ENCODE measurements around the gene FRAS1.
"Not testable (repeated sequence)": the region's sequence is repeated elsewhere in the genome, so short reads cannot be mapped to it uniquely, and the experiment has no call there.

The FRAS1 gene

DNA sequence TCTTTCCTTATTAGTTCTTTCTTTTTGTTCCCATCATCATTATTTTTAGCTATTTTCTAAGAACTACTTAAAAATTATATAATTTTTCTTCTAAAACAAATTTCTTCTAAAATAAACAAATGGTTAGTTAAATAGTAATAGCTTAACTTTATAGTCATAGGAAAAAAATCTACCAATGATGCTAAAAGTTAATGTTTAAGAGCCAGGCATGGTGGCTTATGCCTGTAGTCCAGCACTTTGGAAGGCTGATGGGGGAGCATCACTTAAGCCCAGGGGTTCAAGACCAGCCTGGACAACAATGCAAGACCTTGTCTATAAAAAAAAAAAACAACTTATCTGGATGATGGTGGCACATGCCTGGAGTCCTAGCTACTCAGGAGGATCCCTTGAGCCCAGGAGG, 367.3 kb downstream of the FRAS1 start:
- no peak for DNase-seq (ENCODE audit: low read depth in 4 of 4, low spot score in 1 of 4)

DNA sequence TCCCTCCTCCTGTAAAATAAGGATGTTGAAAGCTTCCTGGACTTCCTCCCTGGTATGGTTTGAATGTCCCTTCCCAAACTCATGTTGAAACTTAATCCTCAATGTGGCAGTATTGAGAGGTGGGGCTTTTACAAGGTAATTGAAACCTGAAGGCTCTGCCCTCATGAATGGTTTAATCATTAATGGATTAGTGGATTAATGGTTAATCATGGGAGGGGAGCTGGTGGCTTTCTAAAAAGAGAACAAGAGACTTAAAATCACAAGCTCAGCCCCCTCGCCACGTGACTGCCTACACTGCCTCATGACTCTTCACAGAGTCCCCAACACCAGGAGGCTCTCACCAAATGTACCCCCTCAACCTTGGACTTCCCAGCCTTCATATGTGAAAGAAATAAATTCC, 369.8 kb downstream of the FRAS1 start:
- DNase-seq (ENCODE audit: low read depth in 4 of 4, low spot score in 1 of 4): no peak

DNA sequence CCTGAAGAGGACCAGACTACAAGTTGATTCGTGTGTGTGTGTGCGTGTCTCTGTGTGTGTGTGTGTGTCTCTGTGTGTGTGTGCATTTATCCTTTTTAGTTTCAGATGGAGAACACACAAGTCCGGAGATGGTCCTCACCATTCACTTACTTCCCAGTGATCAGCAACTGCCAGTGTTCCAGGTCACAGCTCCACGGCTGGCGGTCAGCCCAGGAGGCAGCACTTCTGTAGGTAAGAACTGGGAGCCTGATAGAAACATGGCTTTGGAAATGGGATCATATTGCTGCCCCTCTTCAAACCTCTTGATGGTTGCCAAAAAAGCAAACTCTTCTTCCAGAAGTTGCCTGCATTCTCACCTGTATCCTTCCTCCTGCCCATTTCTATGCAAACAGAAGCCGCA, 371.9 kb downstream of the FRAS1 start:
- DNase-seq (ENCODE audit: low read depth in 4 of 4, low spot score in 1 of 4): no peak

DNA sequence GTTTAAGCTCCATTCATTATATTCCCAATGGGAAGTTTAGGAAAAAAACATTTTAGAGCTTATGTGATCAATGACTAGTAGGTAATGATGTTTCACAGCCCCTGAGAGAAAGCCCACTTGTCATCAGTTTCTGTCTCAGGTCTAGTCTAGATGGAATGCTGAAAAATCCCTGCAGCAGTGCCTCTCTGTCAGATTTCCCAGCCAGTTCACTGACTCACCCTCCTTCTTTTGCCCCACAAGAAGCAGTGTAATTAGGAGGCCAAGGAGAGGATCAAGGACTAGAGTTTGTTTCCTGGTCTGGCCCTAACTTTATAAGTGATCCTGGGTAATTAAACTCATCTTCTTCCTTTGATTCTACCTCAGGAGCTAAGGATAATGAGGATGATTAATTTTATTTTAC, 375.8 kb downstream of the FRAS1 start:
- DNase-seq (ENCODE audit: low read depth in 4 of 4, low spot score in 1 of 4): no peak

DNA sequence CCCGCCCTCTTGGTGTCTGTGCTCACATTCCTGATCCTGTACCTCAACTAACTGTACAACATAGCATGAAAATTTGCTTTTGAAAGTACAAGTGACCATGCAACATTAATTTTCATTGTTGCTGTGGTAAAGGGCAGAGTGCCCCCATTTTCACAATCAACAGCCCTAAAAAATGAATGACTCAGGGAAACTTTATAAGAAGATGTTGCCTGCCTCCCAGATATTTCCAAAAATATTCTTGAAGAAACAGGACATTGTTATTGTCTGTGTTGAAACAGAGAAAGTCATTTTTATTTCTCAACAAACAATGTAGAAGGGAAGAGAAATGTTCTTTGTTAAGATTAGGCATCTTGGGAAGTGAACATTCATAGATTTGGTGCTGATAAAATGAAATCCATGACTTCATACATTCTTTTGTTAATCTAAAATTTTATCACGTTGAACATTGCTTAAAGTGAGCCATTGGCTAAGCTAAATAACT, 380.5 kb downstream of the FRAS1 start:
- DNase-seq (ENCODE audit: low read depth in 4 of 4, low spot score in 1 of 4): no peak

DNA sequence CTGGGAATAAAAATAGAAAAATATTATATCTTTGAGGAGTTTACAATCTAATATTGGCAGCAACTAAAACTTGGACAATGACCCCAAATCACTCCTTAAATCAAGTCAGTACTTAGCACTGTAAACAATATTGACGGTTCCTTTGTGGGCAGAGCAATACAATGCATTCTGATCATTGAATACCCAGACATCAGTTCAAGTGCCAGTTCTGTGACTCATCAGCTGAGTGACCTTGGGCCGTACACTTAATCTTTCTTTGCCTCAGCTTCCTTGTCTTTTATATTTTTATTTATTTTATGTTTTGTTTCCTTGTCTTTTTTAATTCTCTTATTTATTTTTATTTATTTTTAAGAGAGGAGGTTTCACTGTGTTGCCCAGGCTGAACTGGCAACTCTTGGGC, 382.2 kb downstream of the FRAS1 start:
- DNase-seq (ENCODE audit: low read depth in 4 of 4, low spot score in 1 of 4): no peak

DNA sequence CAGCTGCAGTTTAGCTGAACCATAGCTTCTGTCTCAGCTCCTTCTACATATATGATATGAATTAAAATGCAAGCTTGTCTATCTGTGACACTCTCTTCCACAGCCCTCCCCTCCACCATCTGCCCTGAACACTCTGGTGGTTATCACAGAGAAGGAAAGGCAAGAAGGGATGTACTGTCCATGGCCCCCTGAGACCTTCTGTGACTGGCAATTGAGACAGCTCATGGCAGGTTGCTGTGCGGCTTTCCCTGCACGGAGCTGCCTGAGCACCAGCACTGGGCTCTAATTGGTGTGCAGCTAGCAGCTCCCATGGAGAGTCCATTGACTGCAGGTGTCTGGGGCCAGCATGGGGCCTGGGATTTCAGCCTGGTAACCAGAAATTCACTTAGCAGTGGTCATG, 384.6 kb downstream of the FRAS1 start:
- DNase-seq (ENCODE audit: low read depth in 4 of 4, low spot score in 1 of 4): no peak

DNA sequence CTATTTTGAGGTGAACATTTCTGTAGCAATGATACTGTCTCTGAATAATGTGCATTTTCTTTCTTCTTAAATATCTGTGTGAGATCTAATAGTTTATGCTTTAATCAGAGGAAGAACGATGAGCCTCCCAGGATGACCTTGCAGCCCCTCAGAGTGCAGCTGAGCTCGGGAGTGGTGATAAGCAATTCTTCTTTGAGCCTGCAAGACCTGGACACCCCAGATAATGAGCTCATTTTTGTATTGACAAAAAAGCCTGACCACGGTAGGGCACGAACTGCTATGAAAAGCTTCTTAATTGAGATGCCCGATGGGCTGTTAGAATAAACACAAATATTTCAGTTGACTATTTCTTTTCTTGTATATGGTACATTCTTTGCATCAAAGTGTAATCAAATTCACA, 389.5 kb downstream of the FRAS1 start:
- DNase-seq (ENCODE audit: low read depth in 4 of 4, low spot score in 1 of 4): no peak

DNA sequence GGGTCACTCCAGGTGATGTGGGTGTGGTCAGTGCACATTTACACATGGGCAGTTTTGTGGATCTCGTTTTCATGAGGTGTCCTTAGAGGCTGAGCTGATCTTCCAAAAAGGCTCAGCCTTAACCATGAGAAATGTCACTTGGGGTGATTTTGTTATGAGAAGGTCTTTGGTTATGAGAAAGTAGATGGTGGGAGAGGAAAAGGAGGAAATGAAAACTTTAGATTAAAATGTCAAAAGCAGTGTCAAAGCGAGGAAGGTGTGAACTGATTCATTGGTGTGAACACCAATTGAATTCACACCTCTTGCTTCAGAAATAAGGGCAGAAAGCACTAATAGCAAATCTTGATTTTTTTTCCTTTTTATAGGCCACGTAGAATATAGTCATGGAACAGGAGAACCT, 394.3 kb downstream of the FRAS1 start:
- DNase-seq (ENCODE audit: low read depth in 4 of 4, low spot score in 1 of 4): no peak

DNA sequence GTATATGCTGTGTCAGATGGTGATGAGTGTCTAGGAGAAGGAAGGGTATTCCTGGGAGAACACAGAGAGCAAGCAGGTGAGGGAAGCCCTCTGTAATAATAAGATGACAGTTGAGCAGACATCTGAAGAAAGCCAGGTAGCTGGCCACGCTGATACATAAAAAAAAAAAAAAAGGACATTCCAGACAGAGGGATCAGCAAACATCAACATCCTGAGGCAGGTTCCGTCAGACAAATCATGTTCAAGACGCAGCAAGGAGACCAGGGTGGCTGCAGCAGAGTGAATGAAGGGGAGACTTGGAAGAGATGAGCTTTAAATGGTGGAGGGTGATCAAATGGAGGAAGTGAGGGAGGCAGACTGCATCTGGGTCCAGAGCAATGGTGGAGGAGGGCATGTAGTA, 396.9 kb downstream of the FRAS1 start:
- no peak for DNase-seq (ENCODE audit: low read depth in 4 of 4, low spot score in 1 of 4)

DNA sequence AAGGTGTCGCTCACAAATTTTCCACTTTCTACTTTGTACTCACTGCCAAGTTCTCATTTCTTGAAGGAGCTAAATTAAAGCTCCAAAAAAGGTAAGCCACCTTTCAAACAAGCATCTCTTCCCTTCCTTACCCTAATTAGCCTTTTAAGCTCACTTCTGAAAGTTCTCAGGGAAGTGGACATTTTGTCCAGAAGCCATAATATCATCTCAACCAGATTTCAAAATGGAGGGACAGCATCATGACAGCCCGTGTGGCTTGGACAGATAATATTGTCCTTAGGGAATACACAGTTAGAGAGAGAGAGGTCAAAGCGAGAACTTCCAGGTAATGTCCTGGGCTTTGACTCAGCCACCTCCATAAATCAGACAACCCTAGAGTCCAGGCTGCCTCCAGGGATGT, 400.6 kb downstream of the FRAS1 start:
- no peak for DNase-seq (ENCODE audit: low read depth in 4 of 4, low spot score in 1 of 4)

DNA sequence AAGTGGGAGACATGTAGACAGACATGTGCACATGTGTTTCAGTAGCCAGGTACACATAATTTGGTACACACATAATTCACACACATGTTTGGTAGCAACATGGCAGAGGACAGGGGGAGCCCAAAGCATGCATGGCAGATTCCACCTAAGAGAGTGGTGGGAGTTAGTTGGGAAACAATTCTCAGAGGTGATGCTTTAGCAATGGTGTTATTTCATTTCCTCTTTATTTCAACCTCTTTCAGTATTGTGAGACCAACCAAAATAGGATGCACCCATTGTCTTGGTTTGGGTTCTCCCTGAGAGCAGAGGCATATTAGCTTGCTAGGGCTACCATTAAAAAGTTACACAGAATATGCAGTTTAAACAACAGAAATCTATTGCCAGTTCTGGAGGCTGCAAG, 402.2 kb downstream of the FRAS1 start:
- no peak for DNase-seq (ENCODE audit: low read depth in 4 of 4, low spot score in 1 of 4)

DNA sequence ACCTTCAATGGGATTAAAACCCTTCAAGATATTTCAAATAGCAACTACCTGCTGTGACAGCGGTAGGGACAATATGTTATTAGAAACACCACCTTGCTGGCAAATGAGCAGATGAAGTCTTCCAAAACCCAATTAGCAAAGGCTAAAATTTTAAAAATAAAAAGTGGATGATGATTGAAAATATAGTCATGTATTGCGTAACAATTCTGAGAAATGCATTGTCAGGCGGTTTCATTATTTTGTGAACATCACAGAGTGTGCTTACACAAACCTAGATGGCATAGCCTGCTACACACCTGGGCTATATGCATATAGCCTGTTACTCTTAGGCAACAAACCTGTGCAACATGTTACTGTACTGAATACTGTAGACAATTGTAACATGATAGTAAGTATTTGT, 403.2 kb downstream of the FRAS1 start:
- DNase-seq (ENCODE audit: low read depth in 4 of 4, low spot score in 1 of 4): no peak

DNA sequence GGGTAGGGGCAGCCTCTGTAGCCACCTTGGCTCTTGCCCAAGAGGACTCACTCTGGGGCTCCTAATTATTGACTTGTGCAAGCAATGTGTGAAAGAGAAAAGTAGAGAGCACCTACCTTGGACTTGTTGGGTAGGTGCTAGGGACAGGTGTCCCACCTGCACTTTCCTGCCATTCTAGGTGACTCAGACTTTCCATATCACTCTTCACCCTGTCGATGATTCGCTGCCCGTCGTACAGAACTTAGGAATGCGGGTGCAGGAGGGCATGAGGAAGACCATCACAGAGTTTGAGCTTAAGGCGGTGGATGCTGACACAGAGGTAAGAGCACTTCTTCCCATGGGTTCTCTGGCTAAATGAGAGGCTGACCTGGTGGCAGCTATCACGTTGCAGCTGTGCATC, 407.1 kb downstream of the FRAS1 start:
- no peak for DNase-seq (ENCODE audit: low read depth in 4 of 4, low spot score in 1 of 4)

DNA sequence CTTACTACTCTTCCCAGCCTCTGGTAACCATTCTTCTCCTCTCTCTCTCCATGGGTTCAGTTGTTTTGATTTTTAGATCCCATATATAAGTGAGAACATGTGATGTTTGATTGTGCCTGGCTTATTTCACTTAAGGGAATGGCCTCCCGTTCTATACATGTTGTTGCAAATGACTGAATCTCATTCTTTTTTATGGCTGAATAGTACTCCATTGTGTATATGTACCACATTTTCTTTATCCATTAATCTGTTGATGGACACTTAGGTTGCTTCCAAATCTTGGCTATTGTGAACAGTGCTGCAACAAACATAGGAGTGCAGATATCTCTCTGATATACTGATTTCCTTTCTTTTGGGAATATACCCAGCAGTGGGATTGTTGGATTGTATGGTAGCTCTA, 410.1 kb downstream of the FRAS1 start:
- DNase-seq (ENCODE audit: low read depth in 4 of 4, low spot score in 1 of 4): not testable (repeated sequence)

DNA sequence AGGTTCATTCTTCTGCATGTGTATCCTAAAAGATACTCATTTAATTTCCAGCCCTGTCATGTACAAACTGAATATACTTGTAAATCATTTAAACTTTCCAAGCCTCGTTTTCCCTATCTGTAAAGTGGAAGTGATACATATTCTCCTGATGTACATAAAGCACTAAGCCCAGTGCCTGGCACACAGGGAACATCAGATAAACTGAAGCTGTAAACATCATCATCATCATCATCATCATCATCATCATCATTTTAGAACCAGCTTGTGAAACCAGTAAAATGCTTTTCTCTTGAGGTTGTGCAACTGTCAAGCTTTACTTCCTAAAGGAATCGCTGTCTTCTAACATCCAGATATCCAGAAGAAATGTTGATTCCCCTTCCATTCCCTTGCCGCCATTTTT, 411.1 kb downstream of the FRAS1 start:
- DNase-seq (ENCODE audit: low read depth in 4 of 4, low spot score in 1 of 4): no peak

DNA sequence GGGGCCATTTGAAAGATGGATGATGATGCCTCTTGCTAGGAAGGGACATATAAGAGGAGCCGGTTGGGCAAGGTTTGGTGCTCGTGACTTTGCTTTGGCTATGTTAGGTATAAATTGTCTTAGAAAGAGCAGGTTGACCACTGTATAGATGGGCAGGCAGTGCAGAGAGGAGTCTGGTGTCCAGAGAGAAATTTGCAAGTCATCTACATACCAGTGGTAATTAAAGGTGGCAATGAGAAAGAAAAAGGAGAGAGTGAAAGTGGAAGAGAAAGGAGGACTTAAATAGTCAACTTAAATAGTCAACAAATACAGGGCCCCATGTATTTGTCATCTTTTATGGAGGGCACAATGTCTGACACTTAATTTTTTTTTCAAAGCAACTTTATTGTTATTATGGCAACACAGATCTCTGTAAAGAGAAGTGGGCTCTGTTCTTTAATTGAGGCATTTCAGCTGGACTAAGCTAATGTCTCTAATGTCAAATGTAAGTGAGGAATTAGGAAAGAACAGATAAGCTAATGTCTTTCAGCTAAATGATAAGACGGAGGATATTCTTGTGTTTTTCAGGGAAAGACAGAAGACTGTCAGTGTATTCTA, 419.1 kb downstream of the FRAS1 start:
- no peak for DNase-seq (ENCODE audit: low read depth in 4 of 4, low spot score in 1 of 4)

DNA sequence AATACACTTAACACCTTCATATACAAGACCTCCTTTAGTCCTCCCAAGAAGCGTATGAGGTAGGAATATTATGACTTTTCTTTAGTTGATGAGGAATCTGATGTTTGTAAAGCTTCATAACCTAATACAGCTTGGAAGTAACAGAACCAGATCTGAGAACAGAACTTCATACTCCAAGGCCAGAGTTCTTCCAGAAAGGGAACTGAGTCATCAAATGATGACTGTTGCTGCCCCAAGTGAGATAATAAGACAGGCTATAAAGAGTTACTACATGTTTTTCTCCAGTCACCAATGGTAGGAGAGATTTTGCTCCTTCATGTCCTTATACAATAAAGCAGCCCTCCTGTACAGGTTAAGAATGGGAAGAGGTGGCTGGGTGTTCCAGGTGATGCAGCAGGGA, 420.2 kb downstream of the FRAS1 start:
- no peak for DNase-seq (ENCODE audit: low read depth in 4 of 4, low spot score in 1 of 4)

DNA sequence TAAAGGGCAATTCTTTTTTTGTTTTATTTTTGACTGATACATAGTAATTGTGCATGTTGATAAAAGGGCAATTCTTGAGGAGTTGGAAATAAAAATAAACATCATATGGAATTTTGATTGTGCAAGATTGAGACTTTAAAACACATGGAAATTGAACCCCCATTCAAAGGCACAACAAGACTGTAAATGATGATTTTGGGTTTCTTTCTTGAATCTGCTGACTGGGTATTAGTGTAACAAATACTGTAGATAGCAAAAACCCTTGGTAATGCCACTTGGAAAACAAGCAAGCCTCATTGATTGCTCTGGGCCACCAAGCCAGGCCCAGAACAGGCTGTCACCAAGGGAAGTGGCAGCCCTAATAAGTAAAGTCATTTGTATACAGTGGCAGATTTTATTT, 421.4 kb downstream of the FRAS1 start:
- DNase-seq (ENCODE audit: low read depth in 4 of 4, low spot score in 1 of 4): no peak

DNA sequence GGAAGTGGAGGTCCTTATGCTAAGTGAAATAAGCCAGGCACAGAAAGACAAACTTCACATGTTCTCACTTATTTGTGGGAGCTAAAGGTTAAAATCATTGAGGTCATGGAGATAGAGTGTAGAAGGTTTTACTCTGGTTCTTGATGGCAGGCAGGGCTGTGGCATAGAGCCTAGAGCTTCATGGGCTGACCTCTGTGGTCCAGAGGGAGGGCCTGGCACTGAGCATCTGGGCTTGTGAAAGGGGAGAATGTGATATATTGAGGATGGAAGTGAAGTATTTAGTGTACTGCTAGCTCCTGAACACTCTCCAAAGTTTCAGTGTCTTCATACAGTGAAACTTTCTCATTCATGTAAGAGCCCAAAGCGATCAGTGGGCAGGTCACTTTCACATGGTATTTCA, 423.2 kb downstream of the FRAS1 start:
- no peak for DNase-seq (ENCODE audit: low read depth in 4 of 4, low spot score in 1 of 4)

DNA sequence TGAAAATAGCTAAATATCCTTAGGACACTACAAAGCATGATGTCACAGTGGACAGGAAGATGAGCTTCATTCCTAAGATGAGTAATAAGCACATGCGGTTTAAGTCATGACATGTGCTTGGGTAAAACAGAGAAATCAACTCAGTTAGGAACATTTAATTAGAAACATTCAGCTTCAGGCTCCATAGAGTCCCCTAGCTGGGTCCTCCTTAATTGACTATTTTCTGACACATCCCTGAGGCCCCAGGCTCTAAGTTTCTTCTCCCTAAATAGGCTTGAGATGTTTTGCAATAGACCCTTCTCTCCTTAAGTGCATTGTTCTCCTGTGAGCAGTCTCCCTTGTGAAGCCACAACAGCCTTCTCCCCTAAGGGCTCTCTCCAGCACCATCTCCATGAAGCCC, 424.1 kb downstream of the FRAS1 start:
- no peak for DNase-seq (ENCODE audit: low read depth in 4 of 4, low spot score in 1 of 4)

DNA sequence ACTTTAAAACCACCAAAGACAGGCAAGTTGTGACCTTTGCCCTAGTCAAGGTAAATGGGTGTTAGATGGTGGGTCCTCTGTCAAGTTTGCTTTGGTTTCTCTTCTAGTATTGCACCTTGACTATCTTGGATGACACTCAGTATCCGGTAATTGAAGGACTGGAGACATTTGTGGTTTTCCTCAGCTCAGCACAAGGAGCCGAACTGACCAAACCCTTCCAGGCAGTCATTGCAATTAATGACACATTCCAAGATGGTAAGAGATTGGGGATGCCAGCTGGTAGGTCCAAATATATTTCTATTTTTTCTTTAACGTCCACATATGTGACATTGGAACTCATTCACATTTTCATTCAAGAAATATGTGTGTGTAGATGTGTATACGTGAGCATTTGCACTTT, 425.2 kb downstream of the FRAS1 start:
- DNase-seq (ENCODE audit: low read depth in 4 of 4, low spot score in 1 of 4): no peak

DNA sequence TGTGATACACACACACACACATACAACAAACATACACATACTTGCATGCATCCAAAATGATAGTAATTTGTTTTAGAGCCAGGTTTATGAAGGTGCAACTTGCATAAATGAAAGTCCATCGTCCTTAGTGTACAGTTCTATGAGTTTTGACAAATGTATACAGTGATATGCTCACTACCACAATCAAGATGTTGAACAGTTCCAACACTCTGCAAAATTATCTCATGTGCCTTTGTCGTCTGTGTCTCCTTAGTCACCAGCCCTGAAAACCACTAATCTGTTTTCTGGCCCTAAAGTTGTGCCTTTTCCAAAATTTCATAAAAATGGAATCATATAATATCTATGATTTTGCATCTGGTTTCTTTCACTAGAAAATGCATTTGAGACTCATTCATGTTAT, 426.7 kb downstream of the FRAS1 start:
- DNase-seq (ENCODE audit: low read depth in 4 of 4, low spot score in 1 of 4): no peak

DNA sequence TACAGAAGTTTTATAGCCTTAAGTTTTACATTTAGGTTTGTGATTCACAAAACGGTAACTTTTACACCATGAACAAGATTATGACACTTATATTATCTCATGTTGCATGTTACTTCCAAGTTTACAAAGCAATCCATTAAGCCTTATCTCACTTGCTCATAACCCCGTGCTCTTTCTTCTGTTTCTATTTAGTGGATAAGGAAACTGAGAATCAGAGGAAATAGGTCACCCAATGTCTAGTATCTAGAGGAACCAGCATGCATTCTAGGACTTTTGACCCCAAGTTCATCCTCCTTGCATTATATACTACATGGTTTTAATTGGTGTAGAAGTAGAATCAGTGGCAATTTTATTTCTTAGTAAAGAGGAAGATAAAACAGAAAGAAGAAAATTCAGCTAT, 427.5 kb downstream of the FRAS1 start:
- no peak for DNase-seq (ENCODE audit: low read depth in 4 of 4, low spot score in 1 of 4)

Measured in stimulated activated CD4-positive, alpha-beta T cell treated with anti-CD3 and anti-CD28 coated beads, Interleukin-1b, Interleukin-23, amount 100 ng/mL, for 24 hours (primary cell).